Liver (tissue), 9 donors: Measurements from ENCODE around the gene SHCBP1. TPM values are rescaled to one million over a fixed set of nuclear protein-coding genes. Genes with fewer than 3 reads are reported as not detected.

Experiments
- DNase-seq: peaks from one replicate; pipeline ENCODE4 v3.0.0-alpha.2; 2017; ENCODE audit warnings: low spot score
- H3K27ac ChIP-seq, 2 donors: one replicate each; pipeline ENCODE4 v1.7.0; 2013; ENCODE audit warnings: inconsistent platforms in 2 of 2, low read length in 2 of 2, control low read depth in 1 of 2, low read depth in 1 of 2, mild to moderate bottlenecking in 1 of 2
- H3K27me3 ChIP-seq, 4 donors: one replicate each; pipeline versions ENCODE4 v1.6.1 to v1.7.0; 2013; ENCODE audit warnings: low read length in 3 of 4, inconsistent platforms in 1 of 4, mild to moderate bottlenecking in 1 of 4, moderate library complexity in 1 of 4; ENCODE audit not compliant: control insufficient read depth in 4 of 4, insufficient read depth in 4 of 4
- H3K36me3 ChIP-seq, 4 donors: one replicate each; pipeline versions ENCODE4 v1.6.1 to v1.7.0; 2013; ENCODE audit warnings: low read length in 3 of 4, mild to moderate bottlenecking in 3 of 4, low read depth in 1 of 4, moderate library complexity in 1 of 4; ENCODE audit not compliant: control insufficient read depth in 4 of 4, insufficient read depth in 3 of 4
- H3K4me1 ChIP-seq, 4 donors: one replicate each; pipeline versions ENCODE4 v1.6.1 to v1.7.0; 2013; ENCODE audit warnings: low read length in 3 of 4, mild to moderate bottlenecking in 3 of 4, moderate library complexity in 1 of 4; ENCODE audit not compliant: control insufficient read depth in 4 of 4, insufficient read depth in 4 of 4
- H3K4me3 ChIP-seq, 3 donors: one replicate each; pipeline versions ENCODE4 v1.6.1 to v1.7.0; 2013; ENCODE audit warnings: low read length in 3 of 3, control low read depth in 1 of 3, low read depth in 1 of 3, mild to moderate bottlenecking in 1 of 3
- H3K9ac ChIP-seq, 2 donors: one replicate each; pipeline ENCODE4 v1.7.0; 2013; ENCODE audit warnings: low read length in 2 of 2, mild to moderate bottlenecking in 2 of 2, moderate library complexity in 2 of 2, control low read depth in 1 of 2, low read depth in 1 of 2
- H3K9me3 ChIP-seq, 4 donors: one replicate each; pipeline versions ENCODE4 v1.6.1 to v1.7.0; 2013; ENCODE audit warnings: low read length in 3 of 4; ENCODE audit not compliant: control insufficient read depth in 4 of 4
- CTCF ChIP-seq: fragments of 150-350 bp; IDR thresholded peaks from 2 replicates; pipeline ENCODE4 v1.5.1; 2017; ENCODE audit warnings: improper control_type of control experiment, low read depth, low read length; ENCODE audit not compliant: missing input control
- EGR1 ChIP-seq, 2 donors: IDR thresholded peaks; 2 replicates each; pipeline ENCODE4 v1.6.1; 2016 to 2018; ENCODE audit warnings: antibody characterized with exemption in 2 of 2, low read depth in 2 of 2
- FOXA2 ChIP-seq: IDR thresholded peaks from 2 replicates; pipeline ENCODE4 v1.6.1; 2016; ENCODE audit warnings: antibody characterized with exemption
- HNF4A ChIP-seq, 2 donors: conservative IDR thresholded peaks; 2 replicates each; pipeline ENCODE4 v1.6.1; 2016; ENCODE audit warnings: antibody characterized with exemption in 2 of 2, mild to moderate bottlenecking in 2 of 2
- RXRA ChIP-seq, 2 donors: IDR thresholded peaks; 2 replicates each; pipeline ENCODE4 v1.6.1; 2017 to 2018; ENCODE audit warnings: antibody characterized with exemption in 2 of 2, mild to moderate bottlenecking in 1 of 2
- SP1 ChIP-seq: IDR thresholded peaks from 2 replicates; pipeline ENCODE4 v1.6.1; 2018; ENCODE audit warnings: antibody characterized with exemption, mild to moderate bottlenecking
- TAF1 ChIP-seq: conservative IDR thresholded peaks from 2 replicates; pipeline ENCODE4 v1.6.1; 2016; ENCODE audit warnings: antibody characterized with exemption, mild to moderate bottlenecking
- YY1 ChIP-seq: IDR thresholded peaks from 2 replicates; pipeline ENCODE4 v1.6.1; 2016; ENCODE audit warnings: antibody characterized with exemption, mild to moderate bottlenecking
- ZBTB33 ChIP-seq: IDR thresholded peaks from 2 replicates; pipeline ENCODE4 v1.6.1; 2016; ENCODE audit warnings: antibody characterized with exemption
- WGBS: extraction: QIAGEN DNeasy Blood & Tissue Kit; methylation state at CpG from one replicate; pipeline ENCODE4 v1.1.7; 2013; 5-methylcytosine and 5-hydroxymethylcytosine counted together
- polyA plus RNA-seq, 2 donors: library from polyadenylated mRNA; stranded (reverse) in 1 of 2; unstranded in 1 of 2; fragments of 200-250 nt in 1 of 2; fragments of >200 nt in 1 of 2; fragmentation: Nextera tagmentation in 1 of 2; extraction: Ambion mirVana in 1 of 2; gene quantifications; one replicate each; pipeline versions ENCODE4 v1.2.1 to v1.2.3, GENCODE V29; 2013 to 2015
- total RNA-seq, 2 donors: library from RNA; depleted of rRNA; stranded (reverse); fragments of >200 nt; gene quantifications; one replicate each; pipeline ENCODE4 v1.2.3, GENCODE V29; 2014
- TF ChIP-seq, protein P1 (sequence below): IDR thresholded peaks from 2 replicates; pipeline ENCODE4 v1.6.1; 2016; ENCODE audit warnings: antibody characterized with exemption
- TF ChIP-seq, protein P2 (sequence below): IDR thresholded peaks from 2 replicates; pipeline ENCODE4 v1.6.1; 2016; ENCODE audit warnings: antibody characterized with exemption, mild to moderate bottlenecking
- donor health status: healthy.
- donor health status: healthy.
- donor health status: healthy.
- donor health status: healthy.
- donor health status: healthy.

The SHCBP1 gene
- total RNA-seq (10 to 100 TPM in 1 of 2 donors, under 1 TPM in 1; 0.25 to 21.2 TPM), polyA plus RNA-seq (under 1 TPM; 0.43 to 0.51 TPM)

DNA sequence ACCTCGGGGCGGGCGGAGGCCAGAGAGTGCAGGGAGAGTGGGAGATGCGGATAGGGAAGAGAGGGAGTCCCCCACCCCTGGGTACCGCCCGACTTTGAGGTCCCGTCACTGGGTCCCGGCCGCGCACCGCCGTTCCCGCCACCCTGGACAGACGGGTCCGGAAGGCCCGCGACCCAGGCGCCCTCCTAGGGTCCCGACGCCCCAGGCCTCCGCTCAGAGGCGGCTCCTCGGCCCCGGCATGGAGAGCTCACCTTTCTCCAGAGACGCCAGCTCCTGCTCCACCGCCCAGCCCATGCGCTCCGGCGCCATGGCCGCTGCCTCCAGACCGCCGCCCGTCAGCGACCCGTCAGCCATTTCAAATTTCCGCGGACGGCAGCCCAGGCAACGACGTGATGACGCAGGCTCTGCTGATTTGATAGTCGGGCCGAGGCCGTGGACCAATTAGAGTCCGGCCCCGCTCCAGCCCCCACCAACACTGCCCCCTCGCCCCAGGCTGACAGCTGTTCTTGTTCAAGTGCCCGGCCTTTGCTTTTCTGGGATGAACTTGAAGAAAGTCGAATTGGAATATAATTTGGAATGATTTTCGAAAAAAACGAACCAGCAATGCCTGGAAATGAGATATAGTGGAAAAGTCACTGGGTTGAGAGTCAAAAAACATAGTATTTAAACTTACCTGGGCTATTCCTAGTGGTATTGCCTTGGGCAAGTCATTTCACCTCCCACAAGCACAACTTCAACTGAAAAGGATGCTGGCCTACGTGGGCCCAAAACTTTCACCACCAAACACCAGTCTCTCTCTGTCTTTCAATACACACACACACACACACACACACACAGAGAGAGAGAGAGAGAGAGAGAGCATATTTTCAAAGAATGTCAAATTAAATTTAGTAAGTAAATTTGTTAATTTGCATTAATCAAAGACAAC lies at the start of gene SHCBP1:
SHCBP1 (minus strand) TSS at position 374 of the 928 bp plus-strand sequence; CDS start at position 354, 20 bp downstream.
- no peak within 1 kb of the TSS for H3K27ac ChIP-seq
- no peak for TF ChIP-seq TAF1
- peak; percentile 58 for TF ChIP-seq YY1
- no peaks in the 10 kb centered on the region for H3K36me3 ChIP-seq
- H3K9ac ChIP-seq: no peak within 1 kb of the TSS
- DNase-seq: peak; percentile 84
- no peaks in the 10 kb centered on the region for H3K9me3 ChIP-seq
- H3K4me1 ChIP-seq: peaks cover 5 to 11% (median 6%) of the 10 kb centered on the region in 4 donors
- H3K4me3 ChIP-seq: peak within 1 kb of the TSS in 2 of 3 donors; percentile 37 to 56
- no peaks in the 10 kb centered on the region for H3K27me3 ChIP-seq
- WGBS: 4% methylated on average over 52 of the region's 52 CpGs

- H3K4me1 ChIP-seq: no peaks in the 10 kb centered on the region
- H3K9ac ChIP-seq: no peak overlapping the region
- WGBS: 71% methylated on average over 4 of the region's 4 CpGs
- no peak for DNase-seq
- H3K4me3 ChIP-seq: no peak overlapping the region
- H3K9me3 ChIP-seq: no peaks in the 10 kb centered on the region
- TF ChIP-seq, protein P1, sequence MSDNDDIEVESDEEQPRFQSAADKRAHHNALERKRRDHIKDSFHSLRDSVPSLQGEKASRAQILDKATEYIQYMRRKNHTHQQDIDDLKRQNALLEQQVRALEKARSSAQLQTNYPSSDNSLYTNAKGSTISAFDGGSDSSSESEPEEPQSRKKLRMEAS: no peak
- TF ChIP-seq TAF1 (no peak), SP1 (no peak), FOXA2 (no peak), CTCF (no peak), HNF4A (conservative IDR thresholded peaks at IDR 0.05) (no peak), EGR1 (IDR thresholded peaks at IDR 0.05; ENCODE audit: low read depth in 2 of 2) (no peak)
- TF ChIP-seq, protein P2, sequence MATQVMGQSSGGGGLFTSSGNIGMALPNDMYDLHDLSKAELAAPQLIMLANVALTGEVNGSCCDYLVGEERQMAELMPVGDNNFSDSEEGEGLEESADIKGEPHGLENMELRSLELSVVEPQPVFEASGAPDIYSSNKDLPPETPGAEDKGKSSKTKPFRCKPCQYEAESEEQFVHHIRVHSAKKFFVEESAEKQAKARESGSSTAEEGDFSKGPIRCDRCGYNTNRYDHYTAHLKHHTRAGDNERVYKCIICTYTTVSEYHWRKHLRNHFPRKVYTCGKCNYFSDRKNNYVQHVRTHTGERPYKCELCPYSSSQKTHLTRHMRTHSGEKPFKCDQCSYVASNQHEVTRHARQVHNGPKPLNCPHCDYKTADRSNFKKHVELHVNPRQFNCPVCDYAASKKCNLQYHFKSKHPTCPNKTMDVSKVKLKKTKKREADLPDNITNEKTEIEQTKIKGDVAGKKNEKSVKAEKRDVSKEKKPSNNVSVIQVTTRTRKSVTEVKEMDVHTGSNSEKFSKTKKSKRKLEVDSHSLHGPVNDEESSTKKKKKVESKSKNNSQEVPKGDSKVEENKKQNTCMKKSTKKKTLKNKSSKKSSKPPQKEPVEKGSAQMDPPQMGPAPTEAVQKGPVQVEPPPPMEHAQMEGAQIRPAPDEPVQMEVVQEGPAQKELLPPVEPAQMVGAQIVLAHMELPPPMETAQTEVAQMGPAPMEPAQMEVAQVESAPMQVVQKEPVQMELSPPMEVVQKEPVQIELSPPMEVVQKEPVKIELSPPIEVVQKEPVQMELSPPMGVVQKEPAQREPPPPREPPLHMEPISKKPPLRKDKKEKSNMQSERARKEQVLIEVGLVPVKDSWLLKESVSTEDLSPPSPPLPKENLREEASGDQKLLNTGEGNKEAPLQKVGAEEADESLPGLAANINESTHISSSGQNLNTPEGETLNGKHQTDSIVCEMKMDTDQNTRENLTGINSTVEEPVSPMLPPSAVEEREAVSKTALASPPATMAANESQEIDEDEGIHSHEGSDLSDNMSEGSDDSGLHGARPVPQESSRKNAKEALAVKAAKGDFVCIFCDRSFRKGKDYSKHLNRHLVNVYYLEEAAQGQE: no peak
- H3K27ac ChIP-seq: no peak overlapping the region
- H3K36me3 ChIP-seq: peaks cover 16 to 38% (median 36%) of the 10 kb centered on the region in 4 donors
- H3K27me3 ChIP-seq: no peaks in the 10 kb centered on the region
These were observed 40.9 kb upstream of the SHCBP1 start for GRCh38 chr16:46662123-46662522.

GRCh38 chr16:46658925-46659324 lies 37.7 kb upstream of the SHCBP1 start:
- Histone ChIP-seq H3K4me3 (no peak overlapping the region), H3K36me3 (peaks cover 13 to 36% (median 23%) of the 10 kb centered on the region in 4 donors), H3K27me3 (no peaks in the 10 kb centered on the region), H3K4me1 (no peaks in the 10 kb centered on the region), H3K9ac (no peak overlapping the region), H3K27ac (no peak overlapping the region), H3K9me3 (no peaks in the 10 kb centered on the region)
- no peak for TF ChIP-seq ZBTB33
- peak in 1 of 2 donors; percentile 9 for TF ChIP-seq RXRA (IDR thresholded peaks at IDR 0.05)
- 72% methylated on average over 1 of the region's 1 CpG for whole genome bisulfite sequencing
- no peak for DNase-seq
